Ovary (tissue), 3 donors: Measurements from ENCODE around the gene SLC12A1.

Source experiments
- POLR2A ChIP-seq: fragments of 450-650 bp; IDR thresholded peaks from one replicate; pipeline ENCODE4 v1.6.1; 2017; ENCODE audit warnings: antibody characterized with exemption, mild to moderate bottlenecking, moderate library complexity
- TF ChIP-seq, protein P1 (sequence below), 3 donors: fragments of 450-650 bp in 2 of 3; fragments of 200-600 bp in 1 of 3; IDR thresholded peaks; one replicate each; pipeline versions ENCODE4 v1.5.1 to v1.8.0; 2016 to 2022; ENCODE audit warnings: antibody characterized with exemption in 3 of 3, mild to moderate bottlenecking in 1 of 3
- donor health status: DM: no; HTN: no; CAD: no.

DNA sequence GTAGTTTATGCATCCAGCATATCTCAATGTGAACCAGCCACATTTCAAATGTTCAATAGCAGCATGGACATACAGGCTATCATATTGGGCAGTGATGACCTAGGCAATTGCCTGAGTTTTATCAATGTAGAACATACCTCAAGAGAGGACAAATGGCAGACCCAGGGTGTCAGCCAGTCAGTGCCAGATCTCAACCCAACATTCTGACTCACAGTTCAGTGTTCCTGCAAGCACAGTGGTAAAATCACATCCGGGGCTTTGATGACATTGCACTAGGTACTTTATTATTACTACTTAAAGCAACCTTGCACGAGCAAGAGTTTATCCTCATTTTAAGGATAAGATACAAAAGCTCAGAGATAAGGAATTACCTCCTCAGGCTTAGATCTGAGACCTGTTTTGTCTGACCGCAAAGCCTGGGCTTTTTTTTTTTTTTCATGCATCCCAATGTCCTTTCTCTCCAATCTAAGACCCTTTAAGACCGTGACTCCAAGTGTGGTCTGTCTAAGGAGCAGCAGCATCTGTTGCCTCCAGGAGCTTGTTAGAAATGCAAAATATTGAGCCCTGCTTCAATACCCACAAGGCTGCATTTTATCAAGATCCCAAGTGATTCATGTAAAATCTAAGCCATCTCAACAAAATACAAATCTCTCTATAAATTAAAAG is 60.1 kb downstream of the SLC12A1 start:
- TF ChIP-seq POLR2A: no peak
- TF ChIP-seq, protein P1, sequence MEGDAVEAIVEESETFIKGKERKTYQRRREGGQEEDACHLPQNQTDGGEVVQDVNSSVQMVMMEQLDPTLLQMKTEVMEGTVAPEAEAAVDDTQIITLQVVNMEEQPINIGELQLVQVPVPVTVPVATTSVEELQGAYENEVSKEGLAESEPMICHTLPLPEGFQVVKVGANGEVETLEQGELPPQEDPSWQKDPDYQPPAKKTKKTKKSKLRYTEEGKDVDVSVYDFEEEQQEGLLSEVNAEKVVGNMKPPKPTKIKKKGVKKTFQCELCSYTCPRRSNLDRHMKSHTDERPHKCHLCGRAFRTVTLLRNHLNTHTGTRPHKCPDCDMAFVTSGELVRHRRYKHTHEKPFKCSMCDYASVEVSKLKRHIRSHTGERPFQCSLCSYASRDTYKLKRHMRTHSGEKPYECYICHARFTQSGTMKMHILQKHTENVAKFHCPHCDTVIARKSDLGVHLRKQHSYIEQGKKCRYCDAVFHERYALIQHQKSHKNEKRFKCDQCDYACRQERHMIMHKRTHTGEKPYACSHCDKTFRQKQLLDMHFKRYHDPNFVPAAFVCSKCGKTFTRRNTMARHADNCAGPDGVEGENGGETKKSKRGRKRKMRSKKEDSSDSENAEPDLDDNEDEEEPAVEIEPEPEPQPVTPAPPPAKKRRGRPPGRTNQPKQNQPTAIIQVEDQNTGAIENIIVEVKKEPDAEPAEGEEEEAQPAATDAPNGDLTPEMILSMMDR (IDR thresholded peaks at IDR 0.05): no peak
